Nephron (organoid): ENCODE data around the gene ZMYM2.

Experiments used
- H3K27ac Mint-ChIP-seq, 3 experiments: 2 replicates each; pipeline ENCODE4 v1.8.0; 2020; ENCODE audit warnings: mixed read lengths in 3 of 3, mild to moderate bottlenecking in 2 of 3, moderate library complexity in 1 of 3
- H3K27me3 Mint-ChIP-seq: 2 replicates; pipeline ENCODE4 v1.8.0; 2021; ENCODE audit warnings: low read depth, mild to moderate bottlenecking, moderate library complexity, mixed read lengths
- H3K36me3 Mint-ChIP-seq: 2 replicates; pipeline ENCODE4 v1.8.0; 2020; ENCODE audit warnings: low read depth, mixed read lengths
- H3K4me1 Mint-ChIP-seq: 2 replicates; pipeline ENCODE4 v1.8.0; 2020; ENCODE audit warnings: mixed read lengths
- H3K4me3 Mint-ChIP-seq, 3 experiments: 2 replicates each; pipeline ENCODE4 v1.8.0; 2020; ENCODE audit warnings: mild to moderate bottlenecking in 3 of 3, mixed read lengths in 3 of 3, moderate library complexity in 2 of 3
- H3K9me3 Mint-ChIP-seq: 2 replicates; pipeline ENCODE4 v1.8.0; 2020; ENCODE audit warnings: mixed read lengths
- TF ChIP-seq, protein P1 (sequence below), 3 experiments: fragments of 200-600 bp; sonication (generic); IDR thresholded peaks; one replicate each; pipeline ENCODE4 v1.5.0; 2021; ENCODE audit warnings: antibody characterized with exemption in 3 of 3; ENCODE audit not compliant: unreplicated experiment in 3 of 3

Gene ZMYM2

DNA sequence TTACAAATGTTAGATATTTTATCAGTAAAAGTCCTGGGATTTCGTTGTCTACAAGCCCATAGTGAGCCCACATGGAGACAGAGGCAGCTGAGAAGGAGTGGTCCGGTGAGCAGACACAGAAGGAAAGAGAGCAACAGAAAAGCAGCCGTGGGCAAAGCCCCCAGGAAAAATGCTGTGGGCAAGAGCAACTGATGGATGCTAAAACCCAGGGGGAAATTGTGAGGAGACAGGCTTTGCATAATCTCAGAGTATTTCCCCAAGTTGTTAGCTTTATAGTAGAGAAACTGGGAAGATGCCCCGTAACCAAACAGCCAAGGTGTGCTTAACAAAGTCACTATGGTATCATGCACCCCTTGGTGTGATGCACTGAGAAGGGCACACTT, 167.2 kb downstream of the ZMYM2 start:
- TF ChIP-seq, protein P1, sequence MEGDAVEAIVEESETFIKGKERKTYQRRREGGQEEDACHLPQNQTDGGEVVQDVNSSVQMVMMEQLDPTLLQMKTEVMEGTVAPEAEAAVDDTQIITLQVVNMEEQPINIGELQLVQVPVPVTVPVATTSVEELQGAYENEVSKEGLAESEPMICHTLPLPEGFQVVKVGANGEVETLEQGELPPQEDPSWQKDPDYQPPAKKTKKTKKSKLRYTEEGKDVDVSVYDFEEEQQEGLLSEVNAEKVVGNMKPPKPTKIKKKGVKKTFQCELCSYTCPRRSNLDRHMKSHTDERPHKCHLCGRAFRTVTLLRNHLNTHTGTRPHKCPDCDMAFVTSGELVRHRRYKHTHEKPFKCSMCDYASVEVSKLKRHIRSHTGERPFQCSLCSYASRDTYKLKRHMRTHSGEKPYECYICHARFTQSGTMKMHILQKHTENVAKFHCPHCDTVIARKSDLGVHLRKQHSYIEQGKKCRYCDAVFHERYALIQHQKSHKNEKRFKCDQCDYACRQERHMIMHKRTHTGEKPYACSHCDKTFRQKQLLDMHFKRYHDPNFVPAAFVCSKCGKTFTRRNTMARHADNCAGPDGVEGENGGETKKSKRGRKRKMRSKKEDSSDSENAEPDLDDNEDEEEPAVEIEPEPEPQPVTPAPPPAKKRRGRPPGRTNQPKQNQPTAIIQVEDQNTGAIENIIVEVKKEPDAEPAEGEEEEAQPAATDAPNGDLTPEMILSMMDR (IDR thresholded peaks at IDR 0.05; ENCODE audit: unreplicated experiment in 3 of 3): no peak
- H3K4me1 Mint-ChIP-seq: peaks cover 16% of the 10 kb centered on the region
- H3K36me3 Mint-ChIP-seq: no peaks in the 10 kb centered on the region
- peak overlapping the region; percentile 4 to 69 (median 47) for H3K4me3 Mint-ChIP-seq
- H3K27me3 Mint-ChIP-seq: peaks cover 20% of the 10 kb centered on the region
- no peak overlapping the region for H3K27ac Mint-ChIP-seq
- H3K9me3 Mint-ChIP-seq: no peaks in the 10 kb centered on the region

DNA sequence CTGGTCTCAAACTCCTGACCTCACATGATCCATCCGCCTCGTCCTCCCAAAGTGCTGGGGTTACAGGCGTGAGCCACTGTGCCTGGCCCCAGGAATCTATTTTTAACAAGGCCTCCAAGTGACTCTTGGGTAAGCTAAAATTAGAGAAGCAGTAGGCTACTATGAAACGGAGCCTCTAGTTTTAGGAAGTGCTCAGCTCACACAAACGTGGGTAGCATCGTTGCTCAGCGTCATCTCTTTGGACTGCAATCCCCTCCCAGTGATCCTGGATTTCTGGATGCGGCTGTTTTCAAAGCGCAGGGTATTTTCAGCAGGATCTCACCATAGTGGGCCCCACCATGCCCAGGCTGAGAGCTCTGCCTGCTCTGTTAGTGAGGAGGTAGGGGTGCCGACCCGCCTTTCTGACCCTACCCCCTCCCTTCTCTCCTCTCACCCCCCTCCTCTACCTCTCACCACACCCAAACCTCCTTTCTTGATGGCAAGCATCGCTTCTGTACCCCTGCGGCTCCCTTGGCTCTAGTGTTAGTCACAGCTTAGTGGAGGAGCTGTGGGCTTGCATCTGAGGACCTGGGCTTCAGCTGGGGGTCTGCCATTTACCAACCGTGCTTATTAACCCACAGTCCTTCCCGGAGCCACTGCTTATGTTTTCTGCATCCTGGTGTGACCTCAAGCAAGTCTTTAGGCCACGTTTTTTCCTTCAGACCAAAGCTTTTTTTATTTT, 168.2 kb downstream of the ZMYM2 start:
- Mint-ChIP-seq H3K4me3 (peak overlapping the region in 2 of 3 experiments; percentile 22 to 28), H3K27me3 (peaks cover 20% of the 10 kb centered on the region), H3K4me1 (peaks cover 11% of the 10 kb centered on the region), H3K36me3 (no peaks in the 10 kb centered on the region), H3K9me3 (no peaks in the 10 kb centered on the region), H3K27ac (no peak overlapping the region)
- TF ChIP-seq, protein P1 (IDR thresholded peaks at IDR 0.05; ENCODE audit: unreplicated experiment in 3 of 3): no peak

DNA sequence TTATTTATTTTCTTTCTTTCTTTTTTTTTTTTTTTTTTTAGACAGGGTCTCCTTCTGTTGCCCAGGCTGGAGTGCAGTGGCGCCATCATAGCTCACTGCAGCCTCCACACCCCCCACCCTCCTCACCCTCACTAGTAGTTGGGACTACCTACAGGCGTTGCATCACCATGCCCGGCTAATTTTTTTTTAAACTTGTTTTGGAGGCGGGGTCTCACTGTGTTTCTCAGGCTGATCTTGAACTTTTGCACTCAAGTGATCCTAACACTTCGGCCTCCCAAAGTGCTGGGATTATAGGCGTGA, 168.7 kb downstream of the ZMYM2 start:
- Mint-ChIP-seq H3K4me1 (peaks cover 11% of the 10 kb centered on the region), H3K27me3 (peaks cover 20% of the 10 kb centered on the region), H3K36me3 (no peaks in the 10 kb centered on the region), H3K4me3 (peak overlapping the region; percentile 61 to 69 (median 61)), H3K27ac (no peak overlapping the region), H3K9me3 (no peaks in the 10 kb centered on the region)
- TF ChIP-seq, protein P1 (IDR thresholded peaks at IDR 0.05; ENCODE audit: unreplicated experiment in 3 of 3): no peak

DNA sequence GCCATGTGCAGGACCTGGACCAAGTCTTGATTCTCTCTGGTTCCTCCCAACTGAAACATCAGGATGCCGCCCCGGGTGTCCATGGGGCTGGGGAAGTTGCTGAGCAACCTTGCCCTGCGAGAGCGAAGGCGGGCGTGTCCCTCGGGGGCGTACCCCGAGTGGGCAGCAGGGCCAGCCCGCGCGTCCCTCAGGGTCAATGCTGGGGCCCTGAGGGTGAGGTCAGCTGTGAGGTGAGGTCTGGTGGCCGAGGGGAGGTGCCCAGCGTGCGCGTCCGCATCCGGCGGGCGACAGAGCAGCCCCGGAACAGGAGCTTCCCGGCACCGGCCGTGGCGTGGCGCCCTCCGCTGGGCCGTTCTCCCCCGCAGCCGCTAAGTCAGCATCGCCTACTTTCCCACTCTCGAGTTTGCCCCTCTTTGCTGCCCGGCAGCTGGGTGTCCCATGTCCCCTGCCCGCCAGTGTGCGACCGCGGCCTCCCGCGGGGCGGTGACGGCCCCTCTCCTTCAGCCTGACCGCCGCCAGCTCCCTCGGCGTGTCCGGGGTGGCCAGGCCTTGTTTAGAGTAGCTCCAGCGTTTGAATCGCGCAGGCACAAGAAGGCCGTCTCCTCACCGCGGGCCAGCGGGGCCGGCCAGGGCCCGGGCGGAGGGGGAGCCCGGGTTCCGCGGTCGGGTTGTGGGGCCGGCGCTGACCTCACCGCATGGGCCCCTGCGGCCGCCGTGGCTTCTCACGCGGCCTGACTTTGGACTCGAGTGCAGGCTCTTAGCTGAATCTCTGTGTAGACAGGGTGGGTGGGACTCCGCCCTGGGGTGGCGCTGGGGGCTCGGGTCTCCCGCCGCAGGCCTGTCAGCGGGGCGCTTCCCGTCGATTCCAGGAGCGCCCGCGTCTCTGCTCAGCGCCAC, 169.3 kb downstream of the ZMYM2 start:
- Mint-ChIP-seq H3K27me3 (peaks cover 20% of the 10 kb centered on the region), H3K4me3 (peak overlapping the region; percentile 61 to 69 (median 61)), H3K9me3 (no peaks in the 10 kb centered on the region), H3K36me3 (no peaks in the 10 kb centered on the region), H3K4me1 (peaks cover 11% of the 10 kb centered on the region), H3K27ac (no peak overlapping the region)
- TF ChIP-seq, protein P1 (IDR thresholded peaks at IDR 0.05; ENCODE audit: unreplicated experiment in 3 of 3): peak; percentile 25 to 40 (median 27)

DNA sequence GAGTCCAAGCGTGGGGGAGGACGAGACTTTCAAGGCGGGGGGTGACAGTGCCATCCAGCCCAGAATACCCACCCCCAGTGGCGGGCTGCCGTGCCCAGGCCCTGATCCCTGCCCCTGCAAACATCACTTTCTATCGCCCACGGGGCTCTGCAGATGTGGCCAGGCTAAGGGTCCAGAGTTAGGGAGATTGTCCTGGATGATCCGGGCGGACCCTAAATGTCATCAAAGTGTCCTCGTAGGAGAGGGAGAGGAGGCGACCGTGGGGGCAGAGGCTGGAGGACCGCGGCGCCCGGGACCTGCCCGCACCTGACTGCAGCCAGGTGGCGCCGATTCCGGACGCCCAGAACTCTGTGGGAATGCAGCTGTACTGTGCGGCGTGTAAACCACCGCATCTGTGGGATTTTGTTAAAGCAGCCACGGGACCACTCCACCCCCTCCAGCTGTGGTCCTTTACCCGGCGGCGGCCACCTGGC, 170.0 kb downstream of the ZMYM2 start:
- Mint-ChIP-seq H3K9me3 (no peaks in the 10 kb centered on the region), H3K27ac (no peak overlapping the region), H3K4me3 (peak overlapping the region; percentile 57 to 68 (median 61))

More for the DNA sequence above, 170.0 kb downstream of the ZMYM2 start:
- Mint-ChIP-seq H3K4me1 (peaks cover 11% of the 10 kb centered on the region), H3K27me3 (peaks cover 17% of the 10 kb centered on the region), H3K36me3 (no peaks in the 10 kb centered on the region)
- TF ChIP-seq, protein P1 (IDR thresholded peaks at IDR 0.05; ENCODE audit: unreplicated experiment in 3 of 3): peak in 2 of 3 experiments; percentile 14 to 42
